PC-9 (cell line): ENCODE measurements around the gene SCN1A. TPM values are rescaled to one million over a fixed set of nuclear protein-coding genes. Genes with fewer than 3 reads are reported as not detected.

Source experiments
- BruUV-seq: library from RNA; stranded (reverse); fragments of 400-500 nt; replicated peaks from 2 replicates; lab custom pipeline; 2021; lab: Mats Ljungman, UMichigan
- CTCF ChIA-PET: fragments of 300-600 bp; sonication (Branson Sonifier 250); formaldehyde crosslinking; loops from one replicate; lab custom pipeline; 2022; ENCODE audit warnings: antibody characterized with exemption; lab: Charles Lee
- POLR2A ChIA-PET: fragments of 300-600 bp; sonication (Branson Sonifier 250); formaldehyde crosslinking; loops from one replicate; lab custom pipeline; 2022; ENCODE audit warnings: antibody characterized with exemption; ENCODE audit not compliant: unreplicated experiment; lab: Charles Lee
- DNase-seq, 2 experiments: peaks; one replicate each; pipeline versions ENCODE4 v3.0.0 to v3.0.0-alpha.2; 2015 to 2022; ENCODE audit warnings: mixed read lengths in 1 of 2
- H2AFZ ChIP-seq: fragments of 200-600 bp; sonication (generic); 2 replicates; pipeline ENCODE4 v1.8.1; 2017; ENCODE audit warnings: antibody characterized with exemption
- H3F3A ChIP-seq: fragments of 200-600 bp; sonication (generic); 2 replicates; pipeline ENCODE4 v1.8.1; 2017; ENCODE audit warnings: antibody characterized with exemption, mild to moderate bottlenecking, low read depth; ENCODE audit not compliant: insufficient read depth
- H3K27ac ChIP-seq: fragments of 200-600 bp; sonication (generic); 2 replicates; pipeline ENCODE4 v1.6.1; 2016; ENCODE audit warnings: mixed run types
- H3K27me3 ChIP-seq: fragments of 200-600 bp; sonication (generic); 2 replicates; pipeline ENCODE4 v1.6.1; 2016; ENCODE audit warnings: low read depth, mixed run types; ENCODE audit not compliant: insufficient read depth
- H3K36me3 ChIP-seq: fragments of 200-600 bp; sonication (generic); 2 replicates; pipeline ENCODE4 v1.6.1; 2016; ENCODE audit warnings: low read depth, mixed run types
- H3K4me1 ChIP-seq: fragments of 200-600 bp; sonication (generic); replicated peaks from 2 replicates; pipeline ENCODE4 v1.6.1; 2016; ENCODE audit warnings: mixed run types; ENCODE audit not compliant: insufficient read depth
- H3K4me2 ChIP-seq: fragments of 200-600 bp; sonication (generic); 2 replicates; pipeline ENCODE4 v1.6.1; 2017; ENCODE audit warnings: mixed run types
- H3K4me3 ChIP-seq: fragments of 200-600 bp; sonication (generic); 2 replicates; pipeline ENCODE4 v1.6.1; 2016; ENCODE audit warnings: mixed run types
- H3K79me2 ChIP-seq: fragments of 200-600 bp; sonication (generic); 2 replicates; pipeline ENCODE4 v1.6.1; 2017; ENCODE audit warnings: low read depth, mixed run types
- H3K9me2 ChIP-seq: fragments of 200-600 bp; sonication (generic); 2 replicates; pipeline ENCODE4 v1.8.1; 2017; ENCODE audit warnings: mild to moderate bottlenecking; ENCODE audit not compliant: insufficient read depth
- H3K9me3 ChIP-seq: fragments of 200-600 bp; sonication (generic); 2 replicates; pipeline ENCODE4 v1.8.1; 2016; ENCODE audit warnings: low read depth; ENCODE audit not compliant: insufficient read depth
- H4K20me1 ChIP-seq: fragments of 200-600 bp; sonication (generic); 2 replicates; pipeline ENCODE4 v1.8.1; 2017; ENCODE audit not compliant: insufficient read depth
- EZH2 ChIP-seq: fragments of 200-600 bp; sonication (generic); IDR thresholded peaks from 2 replicates; pipeline ENCODE4 v1.8.0; 2017; ENCODE audit warnings: antibody characterized with exemption, low read depth
- intact Hi-C: fragments of 100-400 bp; cut with micrococcal nuclease; formaldehyde crosslinking; loops from one replicate; pipeline ENCODE4 v1.10.0; 2022; ENCODE audit not compliant: unreplicated experiment
- total RNA-seq: library from RNA; stranded (reverse); gene quantifications from 2 replicates; pipeline ENCODE4 v1.2.3, GENCODE V29; 2021
- TF ChIP-seq, protein P1 (sequence below): fragments of 200-600 bp; sonication (generic); conservative IDR thresholded peaks from 2 replicates; pipeline ENCODE4 v1.6.1; 2017; ENCODE audit warnings: mixed run types, antibody characterized with exemption, mild to moderate bottlenecking, moderate library complexity

SCN1A gene
- total RNA-seq, 1 experiment from 2014 or later: not detected

DNA sequence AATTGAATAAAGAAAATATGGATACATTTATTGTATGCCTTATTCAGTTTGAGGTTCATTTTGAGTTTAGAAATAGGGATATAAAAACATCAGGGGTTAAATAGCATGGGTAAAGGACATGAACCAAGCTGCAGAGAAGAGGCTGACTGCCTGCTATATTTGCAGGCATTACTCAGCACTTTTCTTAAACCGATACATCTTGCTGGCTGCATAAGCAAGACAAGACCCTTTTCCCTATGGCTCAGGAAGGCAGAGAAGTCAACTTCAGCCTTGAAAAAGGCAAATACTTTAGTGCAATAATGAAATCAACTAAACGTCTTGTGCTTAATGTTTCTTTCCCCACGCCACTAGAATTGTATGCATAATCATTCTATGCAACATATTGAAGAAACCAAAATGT, 36.4 kb downstream of the SCN1A start:
- Histone ChIP-seq H3K27me3 (no peaks in the 10 kb centered on the region), H3K9me3 (no peaks in the 10 kb centered on the region), H2AFZ (no peak overlapping the region), H3K9me2 (no peaks in the 10 kb centered on the region), H3K4me3 (no peak overlapping the region), H3K79me2 (no peaks in the 10 kb centered on the region), H3K4me2 (no peak overlapping the region), H3F3A (no peaks in the 10 kb centered on the region), H3K4me1 (no peaks in the 10 kb centered on the region), H3K27ac (no peak overlapping the region), H4K20me1 (no peaks in the 10 kb centered on the region), H3K36me3 (no peaks in the 10 kb centered on the region)
- CTCF ChIA-PET: no interaction called here
- intact Hi-C loops: no loop called here
- BruUV-seq: no TSS peak
- DNase-seq: no peak
- POLR2A ChIA-PET: no interaction called here
- TF ChIP-seq EZH2: no peak
- TF ChIP-seq, protein P1, sequence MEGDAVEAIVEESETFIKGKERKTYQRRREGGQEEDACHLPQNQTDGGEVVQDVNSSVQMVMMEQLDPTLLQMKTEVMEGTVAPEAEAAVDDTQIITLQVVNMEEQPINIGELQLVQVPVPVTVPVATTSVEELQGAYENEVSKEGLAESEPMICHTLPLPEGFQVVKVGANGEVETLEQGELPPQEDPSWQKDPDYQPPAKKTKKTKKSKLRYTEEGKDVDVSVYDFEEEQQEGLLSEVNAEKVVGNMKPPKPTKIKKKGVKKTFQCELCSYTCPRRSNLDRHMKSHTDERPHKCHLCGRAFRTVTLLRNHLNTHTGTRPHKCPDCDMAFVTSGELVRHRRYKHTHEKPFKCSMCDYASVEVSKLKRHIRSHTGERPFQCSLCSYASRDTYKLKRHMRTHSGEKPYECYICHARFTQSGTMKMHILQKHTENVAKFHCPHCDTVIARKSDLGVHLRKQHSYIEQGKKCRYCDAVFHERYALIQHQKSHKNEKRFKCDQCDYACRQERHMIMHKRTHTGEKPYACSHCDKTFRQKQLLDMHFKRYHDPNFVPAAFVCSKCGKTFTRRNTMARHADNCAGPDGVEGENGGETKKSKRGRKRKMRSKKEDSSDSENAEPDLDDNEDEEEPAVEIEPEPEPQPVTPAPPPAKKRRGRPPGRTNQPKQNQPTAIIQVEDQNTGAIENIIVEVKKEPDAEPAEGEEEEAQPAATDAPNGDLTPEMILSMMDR: no peak

DNA sequence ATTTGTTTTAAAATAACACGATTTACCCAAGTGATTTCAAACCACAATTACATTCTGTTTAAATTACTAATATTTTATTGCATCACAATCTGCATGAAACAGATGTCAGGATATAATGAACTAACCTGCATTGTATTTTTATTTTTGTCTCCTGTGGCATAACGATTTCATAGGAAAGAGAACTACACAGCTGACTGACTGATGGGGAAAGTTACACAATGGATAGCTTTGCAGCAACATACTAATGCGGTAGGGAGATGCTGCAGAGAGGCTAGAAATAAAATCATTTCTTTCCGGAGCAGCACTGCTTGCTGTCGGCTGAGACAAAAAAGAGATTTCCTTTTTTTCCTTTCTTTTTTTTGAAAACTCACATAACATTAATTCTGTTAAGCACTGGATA, 36.9 kb downstream of the SCN1A start:
- no peak overlapping the region for H3K4me3 ChIP-seq
- no peak overlapping the region for H3K27ac ChIP-seq
- H3K27me3 ChIP-seq: no peaks in the 10 kb centered on the region
- TF ChIP-seq, protein P1: no peak
- no peak for TF ChIP-seq EZH2
- ChIA-PET POLR2A (no interaction called here), CTCF (no interaction called here)
- no peaks in the 10 kb centered on the region for H4K20me1 ChIP-seq
- H3K79me2 ChIP-seq: no peaks in the 10 kb centered on the region
- intact Hi-C loops: no loop called here
- no peaks in the 10 kb centered on the region for H3K9me2 ChIP-seq
- no peaks in the 10 kb centered on the region for H3F3A ChIP-seq
- H3K4me2 ChIP-seq: no peak overlapping the region
- BruUV-seq: no TSS peak
- H2AFZ ChIP-seq: no peak overlapping the region
- DNase-seq: no peak
- no peaks in the 10 kb centered on the region for H3K4me1 ChIP-seq
- no peaks in the 10 kb centered on the region for H3K36me3 ChIP-seq
- no peaks in the 10 kb centered on the region for H3K9me3 ChIP-seq

DNA sequence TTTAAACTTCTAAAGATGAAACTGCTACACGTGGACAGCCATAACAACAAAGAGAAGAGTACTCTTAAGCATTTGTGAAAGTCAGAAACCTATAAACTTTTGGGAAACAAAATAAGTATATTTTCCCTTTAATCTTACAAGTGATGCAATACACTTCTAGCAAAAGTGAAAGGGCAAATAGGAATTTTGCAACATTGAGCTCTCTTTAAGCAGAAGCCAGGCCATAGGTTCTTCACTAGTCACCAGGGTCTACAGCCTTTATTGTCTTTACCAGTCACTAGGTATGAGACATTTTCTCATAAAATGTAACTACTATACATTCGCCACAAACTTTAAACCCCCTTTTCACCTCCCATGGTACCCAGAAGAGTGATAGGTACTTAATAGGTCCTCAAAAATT, 37.5 kb downstream of the SCN1A start:
- H3K27me3 ChIP-seq: no peaks in the 10 kb centered on the region
- H3K4me1 ChIP-seq: no peaks in the 10 kb centered on the region
- POLR2A ChIA-PET: no interaction called here
- H3F3A ChIP-seq: no peaks in the 10 kb centered on the region
- H3K79me2 ChIP-seq: no peaks in the 10 kb centered on the region
- intact Hi-C loops: no loop called here
- no peaks in the 10 kb centered on the region for H4K20me1 ChIP-seq
- no peak for TF ChIP-seq EZH2
- TF ChIP-seq, protein P1: no peak
- CTCF ChIA-PET: no interaction called here
- H3K9me3 ChIP-seq: no peaks in the 10 kb centered on the region
- no peaks in the 10 kb centered on the region for H3K36me3 ChIP-seq
- H3K9me2 ChIP-seq: no peaks in the 10 kb centered on the region
- DNase-seq: no peak
- no peak overlapping the region for H3K4me3 ChIP-seq
- no peak overlapping the region for H3K4me2 ChIP-seq
- no peak overlapping the region for H3K27ac ChIP-seq
- H2AFZ ChIP-seq: no peak overlapping the region; the same call in 1 of the 2 replicates
- no TSS peak for BruUV-seq
